Liver (tissue), 3 donors: ENCODE data around the gene FAM110A.

Experiments
- ATF3 ChIP-seq: IDR thresholded peaks from 2 replicates; pipeline ENCODE4 v1.6.1; 2016; ENCODE audit warnings: antibody characterized with exemption
- CTCF ChIP-seq: fragments of 150-350 bp; IDR thresholded peaks from 2 replicates; pipeline ENCODE4 v1.5.1; 2017; ENCODE audit warnings: improper control_type of control experiment, low read depth, low read length; ENCODE audit not compliant: missing input control
- GABPA ChIP-seq, 2 donors: IDR thresholded peaks in 1 of 2; conservative IDR thresholded peaks in 1 of 2; 2 replicates each; pipeline ENCODE4 v1.6.1; 2016; ENCODE audit warnings: antibody characterized with exemption in 2 of 2, mild to moderate bottlenecking in 1 of 2, moderate library complexity in 1 of 2
- MAX ChIP-seq: IDR thresholded peaks from 2 replicates; pipeline ENCODE4 v1.6.1; 2016; ENCODE audit warnings: antibody characterized with exemption
- REST ChIP-seq: IDR thresholded peaks from 2 replicates; pipeline ENCODE4 v1.6.1; 2016; ENCODE audit warnings: antibody characterized with exemption, mild to moderate bottlenecking
- donor health status: healthy.
- donor health status: healthy.

- TF ChIP-seq MAX = no peak
- TF ChIP-seq CTCF = no peak
- TF ChIP-seq GABPA (IDR thresholded peaks at IDR 0.05 in 1 of 2, conservative IDR thresholded peaks at IDR 0.05 in 1 of 2) = no peak
- no peak for TF ChIP-seq ATF3
- TF ChIP-seq REST = no peak
Measured at GRCh38 chr20:844473-845225, 11.1 kb downstream of the FAM110A start.
